ENCODE results near the gene SMYD3.

DNA sequence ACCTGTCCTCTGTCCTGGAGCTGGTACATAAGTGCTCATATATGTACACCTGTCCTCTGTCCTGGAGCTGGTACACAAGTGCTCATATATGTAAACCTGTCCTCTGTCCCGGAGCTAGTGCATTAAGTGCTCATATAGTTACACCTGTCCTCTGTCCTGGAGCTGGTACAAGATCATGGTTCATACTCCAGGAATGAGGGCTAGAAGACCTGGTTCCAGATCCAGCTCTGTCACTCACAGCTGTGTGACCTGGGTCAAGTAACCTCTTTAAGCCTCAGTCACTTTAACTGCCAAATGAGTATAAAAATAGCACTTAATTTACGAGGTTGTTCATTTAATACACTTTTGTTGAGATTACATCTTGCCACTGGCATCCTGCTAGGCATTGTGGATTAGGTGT is 28.0 kb downstream of the SMYD3 start:
- TF ChIP-seq EZH2 (IDR thresholded peaks at IDR 0.05; ENCODE audit: borderline replicate concordance, low read depth, low read length, severe bottlenecking) (no peak), POLR2A (IDR thresholded peaks at IDR 0.05; ENCODE audit: low read depth, low read length) (no peak)
